Neural cell (in vitro differentiated cells): Measurements from ENCODE around the gene TPPP. TPM values are rescaled to one million over a fixed set of nuclear protein-coding genes. Genes with fewer than 3 reads are reported as not detected.

ENCODE experiments used
- H2AFZ ChIP-seq: fragments of 200-600, 300-800 bp; sonication (generic), shearing (Covaris generic); 2 replicates; pipeline ENCODE4 v1.6.0; 2014; ENCODE audit warnings: low read depth, mild to moderate bottlenecking, antibody characterized with exemption, low read length, moderate library complexity
- H3F3A ChIP-seq: fragments of 200-600 bp; shearing (Covaris generic); 2 replicates; pipeline ENCODE4 v1.6.1; 2016; ENCODE audit warnings: mild to moderate bottlenecking, moderate library complexity, mixed read lengths, antibody characterized with exemption, low read length; ENCODE audit not compliant: insufficient read depth, poor library complexity, severe bottlenecking
- H3K27ac ChIP-seq: fragments of 200-600, 300-800 bp; sonication (generic), shearing (Covaris generic); 2 replicates; pipeline ENCODE4 v1.5.1; 2014; ENCODE audit warnings: mild to moderate bottlenecking, low read length, moderate library complexity
- H3K27me3 ChIP-seq: fragments of 300-800, 200-600 bp; sonication (generic), shearing (Covaris generic); 2 replicates; pipeline ENCODE4 v1.6.0; 2014; ENCODE audit warnings: mild to moderate bottlenecking, low read depth, low read length, moderate library complexity; ENCODE audit not compliant: insufficient read depth
- H3K36me3 ChIP-seq: fragments of 300-800, 200-600 bp; sonication (generic), shearing (Covaris generic); 2 replicates; pipeline ENCODE4 v1.5.1; 2014; ENCODE audit warnings: mild to moderate bottlenecking, antibody characterized with exemption, low read length, moderate library complexity; ENCODE audit not compliant: insufficient read depth
- H3K4me2 ChIP-seq: fragments of 300-800, 200-600 bp; sonication (generic), shearing (Covaris generic); 2 replicates; pipeline ENCODE4 v1.6.0; 2014; ENCODE audit warnings: mild to moderate bottlenecking, low read length
- H3K4me3 ChIP-seq: fragments of 300-800, 200-600 bp; sonication (generic), shearing (Covaris generic); 2 replicates; pipeline ENCODE4 v1.5.1; 2014; ENCODE audit warnings: mild to moderate bottlenecking, low read length, moderate library complexity
- H3K79me2 ChIP-seq: fragments of 200-600 bp; shearing (Covaris generic); replicated peaks from 2 replicates; pipeline ENCODE4 v1.6.0; 2014; ENCODE audit warnings: mild to moderate bottlenecking, low read length, moderate library complexity; ENCODE audit not compliant: insufficient read depth
- H3K9ac ChIP-seq: fragments of 300-800, 200-600 bp; sonication (generic), shearing (Covaris generic); 2 replicates; pipeline ENCODE4 v1.6.1; 2016; ENCODE audit warnings: mild to moderate bottlenecking, low read length, mixed read lengths
- H3K9me2 ChIP-seq: fragments of 200-600 bp; shearing (Covaris generic); 2 replicates; pipeline ENCODE4 v1.6.1; 2016; ENCODE audit warnings: mild to moderate bottlenecking, low read length, mixed read lengths; ENCODE audit not compliant: insufficient read depth
- H3K9me3 ChIP-seq: fragments of 200-600, 300-800 bp; sonication (generic), shearing (Covaris generic); 2 replicates; pipeline ENCODE4 v1.6.1; 2016; ENCODE audit warnings: mild to moderate bottlenecking, mixed run types, low read length, moderate library complexity, mixed read lengths
- H4K20me1 ChIP-seq: fragments of 200-600 bp; shearing (Covaris generic); 2 replicates; pipeline ENCODE4 v1.6.1; 2016; ENCODE audit warnings: mild to moderate bottlenecking, mixed run types; ENCODE audit not compliant: insufficient read depth
- CTCF ChIP-seq: fragments of 450-650 bp; IDR thresholded peaks from 2 replicates; pipeline ENCODE4 v1.5.1; 2014; ENCODE audit warnings: antibody characterized with exemption, mild to moderate bottlenecking, moderate library complexity; ENCODE audit not compliant: poor library complexity, severe bottlenecking
- EP300 ChIP-seq: fragments of 450-650 bp; conservative IDR thresholded peaks from 2 replicates; pipeline ENCODE4 v1.6.1; 2014; ENCODE audit warnings: antibody characterized with exemption, mild to moderate bottlenecking, moderate library complexity; ENCODE audit not compliant: poor library complexity, severe bottlenecking
- EZH2 ChIP-seq: fragments of 200-600, 300-800 bp; shearing (Covaris generic), sonication (generic); IDR thresholded peaks from 2 replicates; pipeline ENCODE4 v1.6.1; 2014; ENCODE audit warnings: antibody characterized with exemption, low read length, borderline replicate concordance, mild to moderate bottlenecking; ENCODE audit not compliant: insufficient read depth, poor library complexity, severe bottlenecking
- MXI1 ChIP-seq: fragments of 450-650 bp; conservative IDR thresholded peaks from 2 replicates; pipeline ENCODE4 v1.6.1; 2014; ENCODE audit warnings: antibody characterized with exemption, mild to moderate bottlenecking; ENCODE audit not compliant: poor library complexity, severe bottlenecking
- POLR2AphosphoS5 ChIP-seq: IDR thresholded peaks from 2 replicates; pipeline ENCODE4 v1.6.1; 2012
- RAD21 ChIP-seq: fragments of 450-650 bp; conservative IDR thresholded peaks from 2 replicates; pipeline ENCODE4 v1.6.1; 2014; ENCODE audit warnings: antibody characterized with exemption, mild to moderate bottlenecking, moderate library complexity
- REST ChIP-seq: IDR thresholded peaks from 2 replicates; pipeline ENCODE4 v1.6.1; 2012; ENCODE audit warnings: borderline replicate concordance
- SMC3 ChIP-seq: fragments of 450-650 bp; conservative IDR thresholded peaks from 2 replicates; pipeline ENCODE4 v1.6.1; 2014; ENCODE audit warnings: antibody characterized with exemption, mild to moderate bottlenecking, moderate library complexity; ENCODE audit not compliant: poor library complexity
- TAF1 ChIP-seq: IDR thresholded peaks from 2 replicates; pipeline ENCODE4 v1.6.1; 2012; ENCODE audit warnings: low read depth
- polyA plus RNA-seq: library from polyadenylated mRNA; depleted of rRNA; stranded (reverse); fragments of >200 nt; gene quantifications from 2 replicates; pipeline ENCODE4 v1.2.3, GENCODE V29; 2014

TPPP gene
- polyA plus RNA-seq, 1 donor from 2014 or later: 9.9 TPM

- TF ChIP-seq REST (no peak), MXI1 (no peak)
- no peaks in the 10 kb centered on the region for H3K36me3 ChIP-seq
Measured at GRCh38 chr5:639253-639530, 54.0 kb downstream of the TPPP start.

GRCh38 chr5:638501-639252 lies 54.5 kb downstream of the TPPP start:
- H3K36me3 ChIP-seq: no peaks in the 10 kb centered on the region
- H3K4me3 ChIP-seq: no peak overlapping the region

More at GRCh38 chr5:639253-639530, 54.0 kb downstream of the TPPP start:
- Histone ChIP-seq H3K27ac (no peak overlapping the region), H3K79me2 (no peaks in the 10 kb centered on the region), H3K4me2 (no peak overlapping the region), H3K4me3 (no peak overlapping the region), H3K9ac (no peak overlapping the region), H3F3A (no peaks in the 10 kb centered on the region), H2AFZ (no peak overlapping the region), H3K9me2 (no peaks in the 10 kb centered on the region), H3K9me3 (no peaks in the 10 kb centered on the region), H3K27me3 (no peaks in the 10 kb centered on the region), H4K20me1 (no peaks in the 10 kb centered on the region)

More at GRCh38 chr5:638501-639252, 54.5 kb downstream of the TPPP start:
- Histone ChIP-seq H3K4me2 (no peak overlapping the region), H3K27me3 (no peaks in the 10 kb centered on the region), H3K9me2 (no peaks in the 10 kb centered on the region), H4K20me1 (no peaks in the 10 kb centered on the region), H3K79me2 (no peaks in the 10 kb centered on the region), H3K27ac (no peak overlapping the region), H3F3A (no peaks in the 10 kb centered on the region), H3K9me3 (no peaks in the 10 kb centered on the region), H2AFZ (no peak overlapping the region), H3K9ac (no peak overlapping the region)
- TF ChIP-seq EP300 (no peak), EZH2 (no peak), MXI1 (no peak), TAF1 (no peak), RAD21 (no peak), REST (no peak), POLR2AphosphoS5 (no peak), SMC3 (no peak), CTCF (no peak)
